RWPE2 (cell line): ENCODE data around the gene UBTF.
"Not testable (repeated sequence)": the region's sequence is repeated elsewhere in the genome, so short reads cannot be mapped to it uniquely, and the experiment has no call there.

Experiments
- ATAC-seq: fragments of 200-7000 bp; cut with Tn5 transposase; 3 replicates; pipeline ENCODE4 v1.9.1; 2021; ENCODE audit warnings: low read depth
- DNase-seq: peaks from one replicate; pipeline ENCODE4 v3.0.0-alpha.2; 2020; ENCODE audit warnings: low spot score
- H3K27ac ChIP-seq: fragments of 450-650 bp; 2 replicates; pipeline ENCODE4 v1.5.1; 2017; ENCODE audit warnings: mild to moderate bottlenecking; ENCODE audit not compliant: poor library complexity, severe bottlenecking
- H3K27me3 ChIP-seq: fragments of 250-450 bp; sonication (Bioruptor Pico); 2 replicates; pipeline ENCODE4 v1.5.1; 2021; ENCODE audit warnings: mild to moderate bottlenecking, moderate library complexity; ENCODE audit not compliant: insufficient read depth, poor library complexity, severe bottlenecking
- H3K36me3 ChIP-seq: fragments of 250-450 bp; sonication (Bioruptor Pico); 2 replicates; pipeline ENCODE4 v1.5.1; 2020; ENCODE audit warnings: low read depth, mild to moderate bottlenecking, moderate library complexity
- H3K4me1 ChIP-seq: fragments of 250-450 bp; sonication (Bioruptor Pico); 2 replicates; pipeline ENCODE4 v1.5.1; 2021; ENCODE audit warnings: mild to moderate bottlenecking, moderate library complexity; ENCODE audit not compliant: insufficient read depth, poor library complexity, severe bottlenecking
- H3K4me3 ChIP-seq: fragments of 250-450 bp; sonication (Bioruptor Pico); 2 replicates; pipeline ENCODE4 v1.5.1; 2021; ENCODE audit warnings: mild to moderate bottlenecking, moderate library complexity; ENCODE audit not compliant: severe bottlenecking
- H3K9me3 ChIP-seq: fragments of 250-450 bp; sonication (Bioruptor Pico); 2 replicates; pipeline ENCODE4 v1.5.1; 2021; ENCODE audit warnings: mild to moderate bottlenecking, moderate library complexity; ENCODE audit not compliant: severe bottlenecking
- CTCF ChIP-seq: fragments of 450-650 bp; IDR thresholded peaks from one replicate; pipeline ENCODE4 v1.5.1; 2017; ENCODE audit warnings: mild to moderate bottlenecking, moderate library complexity; ENCODE audit not compliant: poor library complexity, severe bottlenecking

Gene UBTF

GRCh38 chr17:44247876-44248736 is 28.6 kb upstream of the UBTF start:
- no peaks in the 10 kb centered on the region for H3K9me3 ChIP-seq
- H3K4me1 ChIP-seq, result no peaks in the 10 kb centered on the region
- ATAC-seq (no peak), DNase-seq (no peak)
- H3K27ac ChIP-seq, result no peak overlapping the region
- no peaks in the 10 kb centered on the region for H3K27me3 ChIP-seq
- H3K4me3 ChIP-seq, result no peak overlapping the region
- no peak for TF ChIP-seq CTCF
- H3K36me3 ChIP-seq, result no peaks in the 10 kb centered on the region

- DNase-seq, result no peak
- no peak for ATAC-seq
Observed at GRCh38 chr17:44247440-44247841, 28.0 kb upstream of the UBTF start.

DNA sequence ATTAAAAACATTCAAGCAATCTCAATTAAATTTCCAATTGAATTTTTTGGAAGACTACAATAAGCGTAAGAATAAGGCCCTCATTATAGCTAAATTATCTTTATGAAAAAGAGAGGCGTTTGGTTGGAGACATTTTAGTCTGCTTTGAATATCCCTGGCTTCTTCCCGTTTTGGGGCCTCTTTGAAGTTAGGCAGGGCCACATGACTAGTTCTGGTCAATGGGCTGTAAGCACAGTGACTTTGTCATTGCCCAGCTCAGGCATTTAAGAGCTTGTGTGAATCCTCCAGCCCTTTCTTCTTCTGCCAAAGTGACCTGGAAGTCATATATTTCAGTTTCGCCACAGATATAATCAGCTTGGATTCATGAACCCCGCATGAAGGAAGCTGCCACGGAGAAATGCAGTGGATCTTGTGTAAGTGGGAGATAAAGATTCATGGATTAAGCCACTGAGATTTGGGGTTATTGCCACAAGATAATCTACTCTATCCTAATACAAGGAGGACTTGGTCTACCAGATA is 21.7 kb upstream of the UBTF start:
- no peak for TF ChIP-seq CTCF
- H3K9me3 ChIP-seq, result no peaks in the 10 kb centered on the region
- ATAC-seq (no peak), DNase-seq (no peak)
- no peak overlapping the region for H3K27ac ChIP-seq
- no peaks in the 10 kb centered on the region for H3K4me1 ChIP-seq
- H3K36me3 ChIP-seq, result no peaks in the 10 kb centered on the region
- no peaks in the 10 kb centered on the region for H3K27me3 ChIP-seq
- H3K4me3 ChIP-seq, result no peak overlapping the region

More at GRCh38 chr17:44247440-44247841, 28.0 kb upstream of the UBTF start:
- Histone ChIP-seq H3K27ac (no peak overlapping the region), H3K4me3 (no peak overlapping the region), H3K9me3 (no peaks in the 10 kb centered on the region), H3K27me3 (no peaks in the 10 kb centered on the region), H3K4me1 (no peaks in the 10 kb centered on the region), H3K36me3 (no peaks in the 10 kb centered on the region)
- TF ChIP-seq CTCF, result no peak

DNA sequence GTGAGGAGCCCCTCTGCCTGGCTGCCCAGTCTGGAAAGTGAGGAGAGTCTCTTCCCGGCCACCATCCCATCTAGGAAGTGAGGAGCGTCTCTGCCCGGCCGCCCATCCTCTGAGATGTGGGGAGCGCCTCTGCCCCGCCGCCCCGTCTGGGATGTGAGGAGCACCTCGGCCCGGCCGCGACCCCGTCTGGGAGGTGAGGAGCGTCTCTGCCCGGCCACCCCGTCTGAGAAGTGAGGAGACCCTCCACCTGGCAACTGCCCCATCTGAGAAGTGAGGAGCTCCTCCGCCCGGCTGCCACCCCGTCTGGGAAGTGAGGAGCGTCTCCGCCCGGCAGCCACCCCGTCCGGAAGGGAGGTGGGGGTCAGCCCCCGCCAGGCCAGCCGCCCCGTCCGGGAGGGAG is 18.4 kb upstream of the UBTF start:
- H3K4me3 ChIP-seq, ATAC-seq, H3K27me3 ChIP-seq: not testable (repeated sequence)

DNA sequence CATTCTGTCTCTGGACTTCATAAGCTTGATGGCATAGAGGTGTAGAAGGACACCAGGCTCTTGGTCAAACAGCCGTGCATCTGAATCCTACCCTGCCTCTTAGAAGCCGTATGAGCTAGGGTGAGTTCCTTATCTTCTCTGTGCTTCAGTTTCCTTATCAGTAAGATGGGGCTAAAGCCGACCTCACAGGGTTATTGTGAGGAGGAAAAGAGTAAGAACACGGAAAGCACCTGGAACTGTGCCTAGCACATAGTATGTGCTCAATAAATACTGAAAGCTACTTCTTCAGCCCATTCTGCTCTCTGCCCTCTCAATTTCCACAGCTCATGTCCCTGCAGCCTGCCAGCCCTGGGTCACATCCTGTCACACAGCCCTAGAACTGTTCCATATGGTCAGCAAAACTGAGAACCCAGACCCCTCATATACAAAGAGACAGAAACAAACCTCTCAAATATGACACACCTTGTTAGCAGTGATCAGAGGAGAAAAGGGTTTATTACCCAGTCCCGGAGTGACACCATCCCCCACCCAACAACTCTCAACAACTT is 17.0 kb upstream of the UBTF start:
- ATAC-seq (no peak), DNase-seq (no peak)
- TF ChIP-seq CTCF, result no peak
- H3K36me3 ChIP-seq, result no peaks in the 10 kb centered on the region
- no peaks in the 10 kb centered on the region for H3K27me3 ChIP-seq
- peaks cover 18% of the 10 kb centered on the region for H3K4me1 ChIP-seq
- H3K27ac ChIP-seq, result peak overlapping the region; percentile 84
- H3K4me3 ChIP-seq, result no peak overlapping the region
- no peaks in the 10 kb centered on the region for H3K9me3 ChIP-seq

More for the DNA sequence above, 18.4 kb upstream of the UBTF start:
- not testable (repeated sequence) for DNase-seq, H3K27ac ChIP-seq, H3K9me3 ChIP-seq, H3K36me3 ChIP-seq
- peaks cover 18% of the 10 kb centered on the region for H3K4me1 ChIP-seq
